Measurements from ENCODE around the gene SRR.

SRR gene

GRCh38 chr17:2347805-2348685, 44.3 kb downstream of the SRR start:
- DNase-seq: no peak

DNA sequence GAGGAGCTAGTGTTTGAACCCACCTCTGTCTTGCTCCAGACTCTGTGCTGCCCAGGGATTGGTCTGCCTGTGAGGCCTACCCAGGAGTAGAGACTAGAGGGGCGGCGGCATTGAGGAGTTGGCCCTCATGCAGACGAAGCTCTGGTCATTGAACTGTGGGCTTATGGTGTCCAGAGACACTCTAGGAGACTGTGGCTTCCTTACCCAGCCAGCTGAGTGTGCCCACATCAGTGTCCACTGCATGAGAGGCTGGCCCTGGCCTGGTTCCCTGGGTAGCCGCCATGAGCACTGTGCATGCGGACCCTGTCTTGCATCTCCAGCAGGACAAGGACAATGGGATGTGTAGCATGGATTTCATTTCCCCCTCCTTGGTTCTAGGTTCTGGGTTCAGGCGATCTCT, 47.5 kb downstream of the SRR start:
- DNase-seq: no peak

GRCh38 chr17:2354311-2354710, 50.6 kb downstream of the SRR start:
- no peak for DNase-seq

GRCh38 chr17:2357237-2357636, 53.5 kb downstream of the SRR start:
- DNase-seq: no peak

GRCh38 chr17:2357931-2358434, 54.2 kb downstream of the SRR start:
- DNase-seq: no peak

DNA sequence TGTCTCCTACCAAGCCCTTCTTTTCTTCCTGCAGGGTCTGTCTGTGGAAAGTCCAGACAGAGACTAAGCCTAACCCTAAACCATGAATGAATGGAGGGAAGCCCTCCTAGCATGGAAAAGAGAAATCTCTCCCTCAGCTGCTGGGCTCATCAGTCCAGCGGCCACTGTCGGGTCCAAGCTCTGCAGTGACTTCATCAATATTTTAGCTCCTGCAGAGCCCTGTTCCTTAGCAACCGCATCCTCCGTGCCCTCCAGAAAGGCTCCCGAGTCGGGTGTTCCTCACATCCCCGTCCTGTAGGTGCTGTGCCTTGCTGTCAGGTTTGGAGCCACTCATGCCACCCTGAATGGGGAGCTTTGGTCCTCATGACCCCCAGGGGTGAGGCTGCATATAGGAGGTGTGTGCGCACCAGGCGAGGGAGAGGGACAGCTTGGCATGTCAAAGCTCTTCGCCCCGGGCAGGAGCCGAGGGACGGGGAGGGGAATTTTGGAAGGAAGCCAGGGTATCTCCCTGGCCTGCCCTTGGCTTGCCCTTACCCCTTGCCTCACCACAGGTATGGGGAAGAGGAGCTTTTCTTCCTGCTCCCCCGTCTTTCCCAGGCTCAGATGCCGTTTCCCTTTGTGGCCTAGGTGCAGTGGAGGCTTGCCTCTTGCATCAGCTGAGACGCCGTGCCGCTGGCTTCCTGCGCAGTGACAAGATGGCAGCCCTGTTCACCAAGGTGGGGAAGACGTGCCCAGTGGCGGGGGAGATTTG, 57.4 kb downstream of the SRR start:
- DNase-seq: no peak

GRCh38 chr17:2362016-2362415, 58.3 kb downstream of the SRR start:
- no peak for DNase-seq

DNA sequence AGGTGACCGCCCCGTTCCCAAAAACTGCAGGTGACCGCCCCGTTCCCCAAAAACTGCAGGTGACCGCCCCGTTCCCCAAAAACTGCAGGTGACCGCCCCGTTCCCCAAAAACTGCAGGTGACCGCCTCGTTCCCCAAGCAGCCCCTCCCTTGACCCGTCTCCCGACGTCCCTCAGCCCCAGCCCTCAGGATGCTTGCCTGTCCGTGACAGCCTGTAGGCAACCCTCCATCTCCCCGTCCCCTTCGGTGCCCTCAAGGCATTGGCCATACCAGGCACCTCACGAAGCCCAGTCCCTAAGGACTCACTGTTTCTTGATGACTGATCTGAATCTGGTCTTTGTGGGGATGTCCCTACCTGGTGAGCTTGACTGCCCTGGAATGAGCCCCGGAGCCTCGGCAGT, 58.7 kb downstream of the SRR start:
- DNase-seq: no peak

GRCh38 chr17:2362881-2363280, 59.1 kb downstream of the SRR start:
- no peak for DNase-seq

DNA sequence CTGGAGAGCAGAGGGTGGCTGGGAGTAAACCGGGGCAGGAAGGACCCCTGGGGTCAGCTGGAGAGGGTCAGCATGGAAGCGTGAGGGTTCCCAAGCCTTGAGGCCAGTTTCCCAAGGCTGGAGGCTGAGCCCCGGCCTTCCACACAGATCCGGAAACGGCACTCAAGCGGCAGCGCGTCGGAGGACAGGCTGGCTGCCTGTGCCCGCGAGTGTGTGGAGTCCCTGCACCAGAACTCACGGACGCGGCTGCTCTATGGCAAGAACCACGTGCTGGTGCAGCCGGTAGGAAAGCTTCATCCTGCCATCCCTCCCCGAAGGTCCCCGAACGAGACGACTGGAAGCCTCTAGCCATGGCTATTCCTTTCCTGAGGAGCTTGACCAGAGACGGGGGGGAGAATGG, 59.6 kb downstream of the SRR start:
- no peak for DNase-seq

DNA sequence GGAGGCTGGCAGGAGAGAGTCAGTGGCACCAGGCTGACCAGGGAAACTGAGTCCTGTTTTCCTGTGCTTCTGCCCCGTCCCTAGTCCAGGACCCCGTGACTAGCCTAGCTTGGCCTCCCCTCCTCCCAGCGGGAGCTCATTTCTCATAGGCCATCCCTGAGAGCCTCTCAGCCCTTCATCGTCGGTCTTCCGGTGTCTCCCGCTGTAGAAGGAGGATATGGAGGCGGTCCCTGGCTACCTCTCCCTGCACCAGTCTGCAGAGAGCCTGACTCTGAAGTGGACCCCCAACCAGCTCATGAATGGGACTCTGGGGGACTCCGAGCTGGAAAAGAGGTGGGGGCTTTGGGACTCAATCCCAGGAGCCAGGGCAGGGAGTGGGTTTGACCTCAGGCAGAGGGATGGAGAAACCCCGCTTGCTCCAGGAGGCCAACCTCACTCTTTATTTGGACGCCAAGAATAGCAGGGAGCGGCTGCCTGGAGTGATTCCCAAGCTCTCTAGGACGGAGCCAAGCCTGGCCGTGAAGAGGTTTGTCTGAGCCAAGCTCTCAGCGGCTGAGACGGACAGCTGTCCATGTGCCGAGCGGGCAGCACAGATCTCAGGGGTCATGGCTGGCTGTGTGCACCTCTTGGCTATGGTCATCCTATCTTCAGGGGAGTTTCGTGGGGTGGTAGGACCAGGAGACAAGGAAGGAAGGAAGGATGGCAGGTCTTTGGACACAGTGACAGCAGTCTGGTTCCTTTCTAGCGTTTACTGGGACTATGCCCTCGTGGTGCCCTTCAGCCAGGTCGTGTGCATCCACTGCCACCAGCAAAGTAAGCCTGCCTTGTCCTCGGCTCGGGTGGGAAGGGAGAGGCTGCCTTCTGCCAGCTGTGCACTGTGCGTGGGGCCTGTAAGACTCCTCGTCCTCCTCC, 60.4 kb downstream of the SRR start:
- no peak for DNase-seq

DNA sequence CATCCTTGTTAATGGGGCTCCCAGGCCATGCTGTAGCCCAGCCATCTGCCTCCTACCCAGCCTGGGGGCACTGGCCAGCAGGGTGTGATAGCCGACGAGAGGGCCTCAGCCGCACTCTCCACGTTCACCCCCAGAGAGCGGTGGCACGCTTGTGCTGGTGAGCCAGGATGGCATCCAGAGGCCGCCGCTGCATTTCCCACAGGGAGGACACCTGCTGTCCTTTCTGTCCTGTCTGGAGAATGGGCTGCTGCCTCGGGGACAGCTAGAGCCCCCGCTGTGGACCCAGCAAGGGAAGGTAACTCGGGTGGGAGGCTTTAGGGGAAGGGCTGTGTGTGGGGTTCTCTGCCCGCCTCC, 61.0 kb downstream of the SRR start:
- DNase-seq: no peak

- DNase-seq: no peak
These were observed 61.4 kb downstream of the SRR start for GRCh38 chr17:2365132-2365531.

DNA sequence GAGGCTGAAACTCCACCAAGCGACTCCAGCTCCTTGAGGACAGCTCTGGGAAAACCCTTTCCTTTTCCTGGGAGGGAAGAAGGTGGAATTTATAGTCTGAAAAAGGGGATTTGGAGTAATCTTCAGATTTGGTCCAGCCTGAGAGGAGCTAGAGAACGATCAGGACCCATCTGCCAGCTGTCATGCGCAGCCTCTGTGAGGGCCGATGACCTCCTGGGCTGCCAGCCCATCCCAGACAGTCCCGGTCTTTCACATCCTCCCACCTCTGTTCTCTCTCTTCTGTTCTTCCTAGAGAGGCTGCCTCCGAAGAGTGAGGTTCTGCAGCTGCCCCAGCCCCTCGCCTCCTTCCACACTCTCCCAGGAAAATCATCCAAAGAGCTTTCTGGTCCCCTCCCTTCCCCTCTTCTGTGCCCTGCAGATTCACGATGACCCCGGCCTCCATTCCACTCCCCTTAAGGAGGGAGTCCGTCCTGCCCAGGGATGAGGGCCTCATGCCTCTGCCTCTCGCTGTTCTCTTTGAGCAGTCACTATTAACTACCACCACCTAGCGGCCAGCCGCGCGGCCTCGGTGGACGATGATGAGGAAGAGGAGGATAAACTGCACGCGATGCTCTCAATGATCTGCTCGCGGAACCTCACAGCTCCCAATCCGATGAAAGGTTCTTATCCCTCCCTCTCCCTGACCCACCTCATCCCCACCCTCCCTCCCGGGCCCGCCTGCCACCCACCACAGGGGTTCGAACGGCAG, 63.2 kb downstream of the SRR start:
- DNase-seq: no peak

- DNase-seq: no peak
These were observed 64.6 kb downstream of the SRR start for GRCh38 chr17:2368359-2368758.

- DNase-seq: no peak
These were observed 65.3 kb downstream of the SRR start for GRCh38 chr17:2369039-2369438.

- no peak for DNase-seq
These were observed 65.9 kb downstream of the SRR start for GRCh38 chr17:2369551-2370210.

DNA sequence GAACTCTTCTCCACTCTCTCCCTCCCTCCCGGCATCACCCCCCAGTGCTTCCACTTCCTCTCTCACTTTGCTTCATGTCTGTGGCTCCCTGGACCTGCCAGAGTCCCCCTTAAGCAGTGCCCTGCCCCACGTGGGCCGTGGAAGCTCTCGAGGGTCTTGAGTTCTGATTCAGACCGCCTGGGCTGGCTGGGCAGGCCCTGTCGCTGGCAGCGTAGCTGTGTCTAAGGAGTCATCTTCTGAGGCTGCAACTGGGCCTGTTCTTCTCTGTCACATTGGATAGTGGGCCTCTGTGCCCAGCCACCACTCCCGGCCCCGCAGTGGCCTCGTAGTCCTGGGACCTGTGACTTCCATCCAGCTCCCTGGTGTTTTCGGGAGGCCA, 66.5 kb downstream of the SRR start:
- DNase-seq: no peak

DNA sequence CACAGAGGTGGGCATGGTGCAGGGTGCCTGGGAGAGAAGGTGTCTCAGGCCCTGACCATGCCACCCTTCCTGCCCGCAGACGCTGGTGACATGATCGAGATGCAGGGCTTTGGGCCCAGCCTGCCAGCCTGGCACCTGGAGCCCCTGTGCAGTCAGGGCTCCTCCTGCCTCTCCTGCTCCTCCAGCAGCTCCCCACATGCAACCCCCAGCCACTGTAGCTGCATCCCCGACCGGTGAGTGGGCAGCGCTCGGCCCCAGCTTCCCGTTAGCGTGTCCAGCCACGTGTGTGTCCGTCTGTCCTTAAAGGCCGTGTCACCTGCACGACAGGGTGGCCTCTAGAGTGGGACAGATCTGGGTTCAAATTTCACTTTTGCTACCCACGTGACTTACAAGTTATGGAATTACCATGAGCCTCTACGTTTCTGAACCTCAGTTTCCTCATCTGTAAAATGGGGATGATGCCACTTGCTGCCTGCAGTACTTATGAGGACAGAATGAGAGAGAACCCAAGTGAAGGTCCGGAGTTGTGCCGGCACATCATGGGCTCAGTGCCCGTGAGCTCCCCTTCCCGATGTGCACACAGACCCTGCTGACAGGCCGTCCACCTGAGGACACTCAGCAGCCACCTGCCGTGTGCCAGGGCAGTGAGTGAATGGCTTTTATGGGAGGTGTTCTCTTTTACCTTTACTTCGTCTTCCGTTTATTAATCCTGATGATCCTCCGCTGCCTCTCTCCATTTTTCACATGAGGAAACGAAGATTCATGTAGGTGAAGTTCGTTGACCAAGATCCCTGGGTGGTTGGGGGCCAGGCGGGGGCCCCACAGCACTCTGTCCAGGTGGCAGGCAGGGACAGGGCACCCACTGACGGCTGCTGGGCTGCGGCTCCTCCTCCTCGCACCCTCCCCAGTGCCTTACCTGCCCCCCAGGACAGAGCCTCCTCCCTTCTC, 67.7 kb downstream of the SRR start:
- no peak for DNase-seq

GRCh38 chr17:2372180-2372579, 68.4 kb downstream of the SRR start:
- no peak for DNase-seq

DNA sequence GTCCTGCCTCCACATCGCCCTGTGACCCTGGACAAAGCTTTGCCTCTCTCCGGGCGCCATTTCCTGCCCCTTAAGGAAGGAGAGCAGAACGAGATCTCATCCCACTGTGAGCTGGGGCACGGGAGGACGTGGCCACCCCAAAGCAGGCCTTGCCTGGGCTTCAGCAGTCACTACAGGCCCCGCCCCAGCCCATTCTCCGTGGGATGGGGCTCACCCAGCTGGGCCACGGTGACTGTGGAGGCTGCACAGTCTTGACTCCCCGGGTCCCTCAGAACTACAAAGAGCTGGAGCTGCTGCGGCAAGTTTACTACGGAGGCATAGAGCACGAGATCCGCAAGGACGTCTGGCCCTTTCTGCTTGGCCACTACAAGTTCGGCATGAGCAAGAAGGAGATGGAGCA, 68.9 kb downstream of the SRR start:
- no peak for DNase-seq
